Measurements from ENCODE around the gene LRRC2. TPM values are rescaled to one million over a fixed set of nuclear protein-coding genes. Genes with fewer than 3 reads are reported as not detected.
A peak's percentile ranks its signal among the peaks of the same experiment; 100 is the strongest.
"Not testable (repeated sequence)": the region's sequence is repeated elsewhere in the genome, so short reads cannot be mapped to it uniquely, and the experiment has no call there.

LRRC2 gene
- total and polyA plus RNA-seq, 5 donors from 2014 or later: 1.2 to 3.8 (median 2.4) TPM

GRCh38 chr3:46540550-46540949 is 25.6 kb downstream of the LRRC2 start:
- Histone ChIP-seq H3K27me3 (ENCODE audit: control insufficient read depth, insufficient read depth, low read length) (no peaks in the 10 kb centered on the region), H3K4me1 (ENCODE audit: control insufficient read depth, insufficient read depth, low read length, poor library complexity, severe bottlenecking) (peaks cover 27% of the 10 kb centered on the region), H3K36me3 (ENCODE audit: control insufficient read depth, insufficient read depth, low read length) (no peaks in the 10 kb centered on the region), H3K9me3 (ENCODE audit: control insufficient read depth in 2 of 2, low read length in 2 of 2) (no peaks in the 10 kb centered on the region), H3K27ac (ENCODE audit: insufficient read depth, low read length, poor library complexity, severe bottlenecking) (no peak overlapping the region), H3K4me3 (ENCODE audit: low read depth, low read length) (no peak overlapping the region)
- DNase-seq (no peak), ATAC-seq (ENCODE audit: low read depth in 2 of 2) (no peak)
- H3K4me1 Mint-ChIP-seq: peaks cover 7 to 51% (median 29%) of the 10 kb centered on the region in 4 donors
- H3K27me3 Mint-ChIP-seq: no peaks in the 10 kb centered on the region
- peak overlapping the region in 2 of 3 donors; percentile 59 to 96 for H3K27ac Mint-ChIP-seq
- peak overlapping the region in 1 of 4 donors; percentile 70 for H3K4me3 Mint-ChIP-seq
- peaks cover 0 to 2% (median 0%) of the 10 kb centered on the region in 7 donors for H3K9me3 Mint-ChIP-seq
- H3K36me3 Mint-ChIP-seq: peaks cover 5% of the 10 kb centered on the region

- ATAC-seq (ENCODE audit: low read depth in 2 of 2): no peak
- no peaks in the 10 kb centered on the region for H3K9me3 ChIP-seq (ENCODE audit: control insufficient read depth in 2 of 2, low read length in 2 of 2)
- peak overlapping the region; percentile 88 to 97 (median 96) for H3K27ac Mint-ChIP-seq
- peak overlapping the region; percentile 81 for H3K4me3 ChIP-seq (ENCODE audit: low read depth, low read length)
- DNase-seq: no peak
- H3K4me1 ChIP-seq (ENCODE audit: control insufficient read depth, insufficient read depth, low read length, poor library complexity, severe bottlenecking): peaks cover 27% of the 10 kb centered on the region
- peak overlapping the region; percentile 69 to 86 (median 84) for H3K4me3 Mint-ChIP-seq
- H3K9me3 Mint-ChIP-seq: peaks cover 0 to 2% (median 0%) of the 10 kb centered on the region in 7 donors
- H3K36me3 Mint-ChIP-seq: peaks cover 5% of the 10 kb centered on the region
- H3K27me3 Mint-ChIP-seq: peaks cover 2% of the 10 kb centered on the region
- peaks cover 7 to 52% (median 31%) of the 10 kb centered on the region in 4 donors for H3K4me1 Mint-ChIP-seq
- no peaks in the 10 kb centered on the region for H3K36me3 ChIP-seq (ENCODE audit: control insufficient read depth, insufficient read depth, low read length)
- no peaks in the 10 kb centered on the region for H3K27me3 ChIP-seq (ENCODE audit: control insufficient read depth, insufficient read depth, low read length)
- H3K27ac ChIP-seq (ENCODE audit: insufficient read depth, low read length, poor library complexity, severe bottlenecking): peak overlapping the region; percentile 82
Measured at GRCh38 chr3:46539443-46540005, 26.6 kb downstream of the LRRC2 start.

GRCh38 chr3:46538803-46539442 is 27.2 kb downstream of the LRRC2 start:
- H3K9me3 Mint-ChIP-seq: peaks cover 0 to 2% (median 0%) of the 10 kb centered on the region in 7 donors
- peaks cover 7 to 55% (median 34%) of the 10 kb centered on the region in 4 donors for H3K4me1 Mint-ChIP-seq
- H3K36me3 Mint-ChIP-seq: peaks cover 5% of the 10 kb centered on the region

GRCh38 chr3:46538425-46538802 is 27.7 kb downstream of the LRRC2 start:
- H3K27me3 ChIP-seq (ENCODE audit: control insufficient read depth, insufficient read depth, low read length); DNase-seq; H3K27me3 Mint-ChIP-seq; ATAC-seq (ENCODE audit: low read depth in 2 of 2); H3K36me3 ChIP-seq (ENCODE audit: control insufficient read depth, insufficient read depth, low read length); H3K36me3 Mint-ChIP-seq; H3K9me3 Mint-ChIP-seq; H3K9me3 ChIP-seq (ENCODE audit: control insufficient read depth in 2 of 2, low read length in 2 of 2): not testable (repeated sequence)
- Mint-ChIP-seq H3K4me1 (peaks cover 7 to 55% (median 34%) of the 10 kb centered on the region in 4 donors), H3K4me3 (peak overlapping the region; percentile 69 to 86 (median 84)), H3K27ac (peak overlapping the region; percentile 88 to 97 (median 96))
- Histone ChIP-seq H3K4me3 (ENCODE audit: low read depth, low read length) (peak overlapping the region; percentile 81), H3K4me1 (ENCODE audit: control insufficient read depth, insufficient read depth, low read length, poor library complexity, severe bottlenecking) (peaks cover 27% of the 10 kb centered on the region), H3K27ac (ENCODE audit: insufficient read depth, low read length, poor library complexity, severe bottlenecking) (peak overlapping the region; percentile 82)

More at GRCh38 chr3:46538803-46539442, 27.2 kb downstream of the LRRC2 start:
- Mint-ChIP-seq H3K4me3 (peak overlapping the region; percentile 69 to 86 (median 84)), H3K27ac (peak overlapping the region; percentile 88 to 97 (median 96)), H3K27me3 (peaks cover 5% of the 10 kb centered on the region)
- no peaks in the 10 kb centered on the region for H3K27me3 ChIP-seq (ENCODE audit: control insufficient read depth, insufficient read depth, low read length)
- H3K4me1 ChIP-seq (ENCODE audit: control insufficient read depth, insufficient read depth, low read length, poor library complexity, severe bottlenecking): peaks cover 27% of the 10 kb centered on the region
- peak overlapping the region; percentile 81 for H3K4me3 ChIP-seq (ENCODE audit: low read depth, low read length)
- no peaks in the 10 kb centered on the region for H3K36me3 ChIP-seq (ENCODE audit: control insufficient read depth, insufficient read depth, low read length)
- DNase-seq (peak; percentile 66 to 94 (median 82)), ATAC-seq (ENCODE audit: low read depth in 2 of 2) (peak; percentile 95 to 96)
- H3K27ac ChIP-seq (ENCODE audit: insufficient read depth, low read length, poor library complexity, severe bottlenecking): peak overlapping the region; percentile 82
- H3K9me3 ChIP-seq (ENCODE audit: control insufficient read depth in 2 of 2, low read length in 2 of 2): no peaks in the 10 kb centered on the region

- Mint-ChIP-seq H3K9me3 (peaks cover 0 to 2% (median 0%) of the 10 kb centered on the region in 7 donors), H3K27me3 (peaks cover 5% of the 10 kb centered on the region), H3K27ac (peak overlapping the region; percentile 88 to 97 (median 96)), H3K4me1 (peaks cover 7 to 60% (median 37%) of the 10 kb centered on the region in 4 donors), H3K4me3 (peak overlapping the region in 2 of 4 donors; percentile 82 to 85), H3K36me3 (peaks cover 5% of the 10 kb centered on the region)
- Histone ChIP-seq H3K9me3 (ENCODE audit: control insufficient read depth in 2 of 2, low read length in 2 of 2) (no peaks in the 10 kb centered on the region), H3K4me1 (ENCODE audit: control insufficient read depth, insufficient read depth, low read length, poor library complexity, severe bottlenecking) (peaks cover 27% of the 10 kb centered on the region), H3K36me3 (ENCODE audit: control insufficient read depth, insufficient read depth, low read length) (no peaks in the 10 kb centered on the region), H3K27me3 (ENCODE audit: control insufficient read depth, insufficient read depth, low read length) (no peaks in the 10 kb centered on the region), H3K27ac (ENCODE audit: insufficient read depth, low read length, poor library complexity, severe bottlenecking) (no peak overlapping the region), H3K4me3 (ENCODE audit: low read depth, low read length) (no peak overlapping the region)
- DNase-seq: no peak
- no peak for ATAC-seq (ENCODE audit: low read depth in 2 of 2)
Measured at GRCh38 chr3:46537779-46538178, 28.3 kb downstream of the LRRC2 start.

- Histone ChIP-seq H3K4me3 (ENCODE audit: low read depth, low read length) (no peak overlapping the region), H3K4me1 (ENCODE audit: control insufficient read depth, insufficient read depth, low read length, poor library complexity, severe bottlenecking) (peaks cover 27% of the 10 kb centered on the region), H3K9me3 (ENCODE audit: control insufficient read depth in 2 of 2, low read length in 2 of 2) (no peaks in the 10 kb centered on the region), H3K36me3 (ENCODE audit: control insufficient read depth, insufficient read depth, low read length) (no peaks in the 10 kb centered on the region), H3K27ac (ENCODE audit: insufficient read depth, low read length, poor library complexity, severe bottlenecking) (no peak overlapping the region), H3K27me3 (ENCODE audit: control insufficient read depth, insufficient read depth, low read length) (no peaks in the 10 kb centered on the region)
- no peak overlapping the region for H3K4me3 Mint-ChIP-seq
- ATAC-seq (ENCODE audit: low read depth in 2 of 2) (no peak), DNase-seq (no peak)
- peaks cover 5% of the 10 kb centered on the region for H3K27me3 Mint-ChIP-seq
- H3K9me3 Mint-ChIP-seq: peaks cover 0 to 2% (median 0%) of the 10 kb centered on the region in 7 donors
- H3K4me1 Mint-ChIP-seq: peaks cover 7 to 62% (median 36%) of the 10 kb centered on the region in 4 donors
- peak overlapping the region in 1 of 3 donors; percentile 88 for H3K27ac Mint-ChIP-seq
- H3K36me3 Mint-ChIP-seq: peaks cover 5% of the 10 kb centered on the region
Measured at GRCh38 chr3:46537316-46537715, 28.8 kb downstream of the LRRC2 start.

GRCh38 chr3:46536758-46537157 is 29.3 kb downstream of the LRRC2 start:
- no peaks in the 10 kb centered on the region for H3K27me3 ChIP-seq (ENCODE audit: control insufficient read depth, insufficient read depth, low read length)
- Mint-ChIP-seq H3K9me3 (no peaks in the 10 kb centered on the region), H3K4me1 (peaks cover 7 to 57% (median 36%) of the 10 kb centered on the region in 4 donors), H3K27ac (peak overlapping the region in 2 of 3 donors; percentile 45 to 88), H3K36me3 (peaks cover 5% of the 10 kb centered on the region), H3K4me3 (peak overlapping the region in 2 of 4 donors; percentile 5 to 40), H3K27me3 (peaks cover 5% of the 10 kb centered on the region)
- peaks cover 27% of the 10 kb centered on the region for H3K4me1 ChIP-seq (ENCODE audit: control insufficient read depth, insufficient read depth, low read length, poor library complexity, severe bottlenecking)
- DNase-seq: no peak
- no peak for ATAC-seq (ENCODE audit: low read depth in 2 of 2)
- no peak overlapping the region for H3K4me3 ChIP-seq (ENCODE audit: low read depth, low read length)
- H3K27ac ChIP-seq (ENCODE audit: insufficient read depth, low read length, poor library complexity, severe bottlenecking): no peak overlapping the region
- H3K9me3 ChIP-seq (ENCODE audit: control insufficient read depth in 2 of 2, low read length in 2 of 2): no peaks in the 10 kb centered on the region
- no peaks in the 10 kb centered on the region for H3K36me3 ChIP-seq (ENCODE audit: control insufficient read depth, insufficient read depth, low read length)

Measured in CD4-positive, CD25-positive, alpha-beta regulatory T cell (primary cell).